CD4-positive, alpha-beta T cell treated with Interleukin-15 for 1 hour (primary cell): ENCODE data around the gene KRTAP4-1.
"Not testable (repeated sequence)": the region's sequence is repeated elsewhere in the genome, so short reads cannot be mapped to it uniquely, and the experiment has no call there.

Experiments used
- DNase-seq: peaks from one replicate; pipeline ENCODE4 v3.0.0-alpha.2; 2020

KRTAP4-1 gene

DNA sequence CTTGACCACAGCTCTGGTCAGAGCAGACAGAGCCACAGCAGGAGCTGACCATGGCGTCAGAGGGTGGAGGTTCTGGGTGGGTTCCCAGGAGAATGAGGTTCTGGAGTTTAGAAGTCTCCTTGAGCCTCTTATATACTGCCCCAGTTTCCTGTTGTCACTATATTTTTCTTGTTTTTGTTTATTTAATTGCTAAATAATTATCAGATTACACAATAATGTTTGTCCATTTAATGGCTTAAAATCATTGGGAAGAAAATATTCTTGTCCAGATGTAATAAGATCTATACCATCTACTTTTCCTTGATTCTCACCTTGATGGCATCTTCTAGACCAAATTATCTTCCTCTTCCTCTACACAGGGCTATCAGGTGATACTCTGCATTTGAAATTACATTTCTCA, 16.6 kb downstream of the KRTAP4-1 start, which contains the start of gene KRTAP4-3:
Gene KRTAP4-3, minus strand, starts transcription at position 101 of the 400 bp plus-strand sequence. Its CDS starts 49 bp downstream, at position 52.
- no peak for DNase-seq

DNA sequence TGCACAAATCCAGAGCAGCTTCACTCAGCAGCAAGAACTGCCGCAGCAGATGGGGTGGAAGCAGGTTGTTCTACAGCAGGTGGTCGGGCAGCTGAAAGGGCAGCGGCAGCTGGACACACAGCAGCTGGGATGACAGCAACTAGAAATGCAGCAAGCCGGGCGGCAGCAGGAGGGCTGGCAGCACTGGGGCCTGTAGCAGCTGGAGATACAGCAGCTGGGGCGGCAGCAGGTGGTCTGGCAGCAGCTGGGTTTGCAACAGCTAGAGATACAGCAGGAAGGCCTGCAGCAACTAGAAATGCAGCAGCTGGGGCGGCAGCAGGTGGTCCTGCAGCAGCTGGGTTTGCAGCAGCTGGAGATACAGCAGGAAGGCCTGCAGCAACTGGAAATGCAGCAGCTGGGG, 17.1 kb downstream of the KRTAP4-1 start:
- no peak for DNase-seq

DNA sequence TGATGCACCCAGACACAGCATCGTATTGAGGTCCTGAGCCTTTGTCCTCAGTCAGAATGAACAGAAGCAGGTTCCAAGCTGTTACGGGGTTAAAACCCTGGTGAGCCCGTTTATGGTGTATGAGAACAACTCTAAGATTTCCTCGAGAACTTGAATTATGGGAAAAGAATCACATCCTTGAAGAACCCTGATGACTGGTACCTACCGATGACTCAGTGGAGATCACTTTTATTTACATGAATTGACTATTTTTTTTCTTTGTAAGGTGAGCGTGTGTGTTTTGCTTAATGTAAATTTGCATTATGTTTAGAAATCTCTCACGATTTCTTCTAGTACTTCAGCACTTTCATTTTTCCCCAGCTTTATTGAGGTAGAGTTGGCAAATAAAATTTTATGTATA, 20.9 kb downstream of the KRTAP4-1 start:
- DNase-seq, result no peak

DNA sequence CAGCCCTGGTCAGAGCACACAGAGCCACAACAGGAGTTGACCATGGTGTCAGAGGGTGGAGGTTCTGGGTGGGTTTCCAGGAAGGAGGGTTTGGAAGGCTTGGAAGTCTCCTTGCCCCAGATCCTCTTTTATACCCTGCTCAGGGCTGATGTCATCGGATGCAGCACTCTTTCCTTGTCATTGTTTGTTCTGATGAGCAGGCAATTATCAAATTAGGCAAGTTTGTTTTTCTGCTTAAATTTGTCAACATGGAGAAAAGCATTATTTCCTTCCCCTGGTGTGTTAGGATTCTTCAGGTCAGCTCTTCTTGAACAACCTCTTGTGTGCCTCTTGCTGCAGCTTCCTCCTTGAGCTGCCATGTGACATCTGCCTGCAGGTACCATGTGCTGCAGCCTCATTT, 24.1 kb downstream of the KRTAP4-1 start, which contains the start of gene KRTAP4-4:
Gene KRTAP4-4, minus strand, starts transcription at position 101 of the 400 bp plus-strand sequence. Its CDS starts 57 bp downstream, at position 44.
- no peak for DNase-seq

DNA sequence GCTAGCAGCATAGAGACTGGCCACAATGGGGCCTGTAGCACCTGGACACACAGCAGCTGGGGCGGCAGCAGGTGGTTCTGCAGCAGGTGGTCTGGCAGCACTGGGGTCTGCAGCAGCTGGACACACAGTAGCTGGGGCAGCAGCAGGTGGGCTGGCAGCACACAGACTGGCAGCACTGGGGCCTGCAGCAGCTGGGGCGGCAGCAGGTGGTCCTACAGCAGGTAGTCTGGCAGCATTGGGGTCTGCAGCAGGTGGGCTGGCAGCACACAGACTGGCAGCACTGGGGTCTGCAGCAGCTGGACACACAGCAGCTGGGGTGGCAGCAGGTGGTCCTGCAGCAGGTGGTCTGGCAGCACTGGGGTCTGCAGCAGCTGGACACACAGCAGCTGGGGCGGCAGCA, 24.5 kb downstream of the KRTAP4-1 start:
- DNase-seq, result not testable (repeated sequence)

DNA sequence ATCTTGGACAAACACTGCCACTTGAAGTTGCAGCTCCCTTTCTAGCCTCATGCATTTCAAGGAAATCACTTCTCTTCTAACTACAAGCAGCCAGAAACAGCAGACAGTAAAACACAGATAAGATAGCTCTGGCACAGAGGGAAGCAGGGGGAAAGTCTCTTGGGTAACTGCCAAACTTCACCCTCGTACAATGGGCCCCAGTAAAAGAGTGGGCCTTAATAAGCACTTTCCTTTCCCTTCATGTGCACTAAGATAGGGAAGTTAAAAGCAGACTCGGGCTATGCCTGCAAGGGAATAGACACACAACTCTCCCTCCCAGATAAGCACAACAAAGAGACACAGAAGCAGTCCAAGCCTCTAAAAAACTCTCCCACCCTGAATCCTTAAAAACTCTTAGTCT, 30.9 kb downstream of the KRTAP4-1 start:
- DNase-seq, result no peak

DNA sequence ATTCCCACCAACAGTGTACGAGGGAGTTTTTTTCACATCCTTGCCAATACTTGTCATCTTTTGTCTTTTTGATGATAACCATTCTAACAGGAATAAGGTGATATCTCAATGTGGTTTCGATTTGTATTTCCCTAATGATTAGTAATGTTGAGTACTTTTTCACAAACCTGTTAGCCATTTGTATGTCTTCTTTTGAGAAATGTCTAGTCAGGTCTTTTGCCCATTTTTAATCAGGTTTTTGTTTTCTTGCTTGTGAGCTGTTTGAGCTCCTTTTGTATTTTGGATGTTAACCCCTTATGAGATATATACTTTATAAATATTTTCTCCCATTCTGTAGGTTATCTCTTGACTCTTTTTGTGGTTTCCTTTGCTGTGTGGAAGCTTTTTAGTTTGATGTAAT, 33.2 kb downstream of the KRTAP4-1 start:
- DNase-seq, result no peak

DNA sequence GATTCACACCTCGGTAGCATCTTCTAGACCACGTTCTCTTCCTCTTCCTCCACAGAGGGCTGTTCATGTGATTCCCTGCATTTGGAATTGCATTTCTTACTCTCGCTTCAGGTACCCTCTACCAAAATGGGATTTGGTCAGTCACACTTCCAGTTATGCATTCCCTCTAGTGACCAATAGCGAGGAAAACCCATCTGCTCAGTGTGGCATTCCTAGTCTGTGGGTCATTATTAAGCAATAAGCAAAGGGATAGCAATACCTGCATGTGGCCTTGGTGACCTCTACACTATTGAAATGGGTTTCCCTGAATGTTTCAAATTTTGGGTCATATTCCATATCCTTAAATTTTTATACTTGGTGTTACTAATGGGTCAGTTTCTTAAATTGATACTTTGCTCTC, 34.7 kb downstream of the KRTAP4-1 start:
- no peak for DNase-seq

DNA sequence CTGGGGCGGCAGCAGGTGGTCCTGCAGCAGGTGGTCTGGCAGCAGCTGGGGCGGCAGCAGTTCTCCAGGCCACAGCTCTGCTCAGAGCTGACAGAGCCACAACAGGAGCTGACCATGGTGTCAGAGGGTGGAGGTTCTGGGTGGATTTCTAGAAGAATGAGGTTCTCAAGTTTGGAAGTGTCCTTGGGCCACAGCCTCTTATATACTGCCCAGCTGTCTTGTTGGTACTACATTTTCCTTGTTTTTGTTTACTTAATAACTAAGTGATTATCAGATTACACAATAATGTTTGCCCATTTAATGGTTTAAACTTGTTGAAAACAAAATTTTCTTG, 35.1 kb downstream of the KRTAP4-1 start, which contains the start of gene KRTAP4-5:
Gene KRTAP4-5, minus strand, starts transcription at position 174 of the 334 bp plus-strand sequence. Its CDS starts 58 bp downstream, at position 116.
- DNase-seq, result no peak

DNA sequence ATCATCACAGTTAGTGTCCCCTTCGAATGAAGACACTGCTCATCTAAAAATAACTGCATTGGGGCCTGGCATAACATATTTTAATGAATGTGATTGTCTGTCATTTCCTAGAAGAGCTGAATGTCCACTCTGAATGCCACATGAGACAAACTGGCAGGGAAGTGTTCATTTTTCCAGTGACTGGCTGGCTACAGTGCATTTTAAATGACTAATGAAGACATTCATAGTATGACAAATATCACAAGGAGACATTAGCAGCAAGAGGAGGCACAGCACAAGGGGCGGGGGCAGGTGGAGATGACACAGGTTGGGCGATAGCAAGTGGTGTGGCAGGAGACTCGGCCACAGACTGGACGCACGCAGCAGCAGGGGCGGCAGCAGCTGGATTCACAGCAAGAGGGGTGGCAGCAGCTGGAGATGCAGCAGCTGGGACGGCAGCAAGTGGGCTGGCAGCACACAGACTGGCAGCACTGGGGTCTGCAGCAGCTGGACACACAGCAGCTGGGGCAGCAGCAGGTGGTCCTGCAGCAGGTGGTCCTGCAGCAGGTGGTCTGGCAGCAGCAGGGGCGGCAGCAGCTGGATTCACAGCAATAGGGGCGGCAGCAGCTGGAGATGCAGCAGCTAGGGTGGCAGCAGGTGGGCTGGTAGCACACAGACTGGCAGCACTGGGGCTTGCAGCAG, 35.6 kb downstream of the KRTAP4-1 start:
- DNase-seq, result not testable (repeated sequence)

DNA sequence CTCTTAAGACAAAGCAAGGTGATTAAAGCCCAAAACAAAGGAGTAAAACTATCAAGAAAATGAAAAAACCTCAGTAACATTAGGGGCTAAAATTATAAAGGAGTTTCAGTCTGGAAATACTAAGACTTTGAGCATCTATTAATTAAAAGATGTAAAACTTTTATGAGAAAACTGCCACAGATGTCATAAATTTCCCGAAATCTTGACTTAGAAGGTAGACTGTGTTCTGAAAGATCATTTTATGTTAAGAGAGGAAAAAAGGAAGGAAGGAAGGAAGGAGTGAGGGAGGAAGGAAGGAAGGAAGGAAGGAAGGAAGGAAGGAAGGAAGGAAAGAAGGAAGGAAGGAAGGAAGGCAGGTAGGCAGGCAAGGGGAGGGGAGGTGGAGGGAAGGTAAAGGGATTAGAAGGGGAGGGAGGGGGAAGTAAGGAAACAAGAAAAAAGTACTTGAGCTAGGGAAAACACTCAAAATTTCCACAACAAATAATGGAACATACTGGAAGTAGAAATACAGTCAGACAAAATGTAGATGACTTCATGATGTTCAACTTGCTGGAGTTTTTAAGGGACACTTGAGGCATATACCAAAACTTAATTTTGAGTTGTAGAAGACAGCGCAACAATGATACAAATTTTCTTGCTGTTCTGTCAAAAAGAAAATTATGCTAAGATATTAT, 37.0 kb downstream of the KRTAP4-1 start:
- no peak for DNase-seq

DNA sequence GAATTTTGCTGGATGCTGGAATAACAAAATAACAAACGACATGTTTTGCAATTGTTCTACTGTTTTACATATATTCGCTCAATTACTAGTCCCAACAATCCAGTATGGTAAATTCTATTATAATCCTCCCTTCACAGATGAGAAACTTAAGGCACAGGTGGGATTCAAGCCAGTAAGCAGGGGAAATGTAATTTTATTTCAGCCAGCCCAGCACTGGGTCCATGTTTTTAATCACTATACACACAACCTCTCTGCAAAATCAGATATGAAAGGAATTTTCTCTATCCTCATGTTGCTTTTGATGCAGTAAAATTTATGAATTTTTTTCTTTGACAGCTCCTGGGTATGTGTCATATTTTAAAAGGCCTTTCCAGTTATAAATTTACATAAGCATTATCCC, 39.5 kb downstream of the KRTAP4-1 start:
- DNase-seq, result no peak

DNA sequence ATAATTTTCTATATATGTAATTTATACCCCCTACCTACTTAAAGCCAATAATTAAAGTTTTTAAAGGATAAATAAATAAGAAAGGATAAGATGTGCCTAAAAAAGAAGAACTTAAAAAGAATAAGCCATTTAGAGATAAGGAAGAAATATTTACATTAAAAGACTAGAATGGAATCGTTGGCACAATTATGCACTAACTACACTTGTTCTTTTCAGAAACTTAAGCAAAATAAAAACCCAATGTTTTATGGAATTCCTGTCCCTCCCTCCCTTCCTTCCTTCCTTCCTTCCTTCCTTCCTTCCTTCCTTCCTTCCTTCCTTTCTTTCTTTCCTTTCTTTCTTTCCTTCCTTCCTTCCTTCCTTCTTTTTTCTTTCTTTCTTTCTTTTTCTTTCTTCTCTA, 39.9 kb downstream of the KRTAP4-1 start:
- DNase-seq, result no peak

DNA sequence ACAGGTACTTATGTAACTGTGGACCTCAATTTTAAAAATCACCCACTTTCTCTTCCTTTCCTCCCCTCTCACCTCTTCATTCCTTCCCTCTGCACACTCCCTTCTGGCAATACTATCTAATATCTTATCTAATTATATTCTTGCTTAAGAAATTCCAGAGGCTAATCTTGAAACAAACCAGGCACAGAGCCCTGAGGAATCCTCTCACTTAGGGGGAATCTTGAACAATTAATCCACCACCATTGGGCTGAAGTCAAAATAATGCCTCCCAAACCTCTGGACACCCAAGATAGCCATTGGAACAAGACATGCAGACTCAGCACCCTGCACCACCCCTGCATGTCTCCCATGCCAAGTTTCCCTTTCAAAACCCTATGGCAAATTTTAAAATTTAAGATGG, 43.4 kb downstream of the KRTAP4-1 start:
- no peak for DNase-seq

DNA sequence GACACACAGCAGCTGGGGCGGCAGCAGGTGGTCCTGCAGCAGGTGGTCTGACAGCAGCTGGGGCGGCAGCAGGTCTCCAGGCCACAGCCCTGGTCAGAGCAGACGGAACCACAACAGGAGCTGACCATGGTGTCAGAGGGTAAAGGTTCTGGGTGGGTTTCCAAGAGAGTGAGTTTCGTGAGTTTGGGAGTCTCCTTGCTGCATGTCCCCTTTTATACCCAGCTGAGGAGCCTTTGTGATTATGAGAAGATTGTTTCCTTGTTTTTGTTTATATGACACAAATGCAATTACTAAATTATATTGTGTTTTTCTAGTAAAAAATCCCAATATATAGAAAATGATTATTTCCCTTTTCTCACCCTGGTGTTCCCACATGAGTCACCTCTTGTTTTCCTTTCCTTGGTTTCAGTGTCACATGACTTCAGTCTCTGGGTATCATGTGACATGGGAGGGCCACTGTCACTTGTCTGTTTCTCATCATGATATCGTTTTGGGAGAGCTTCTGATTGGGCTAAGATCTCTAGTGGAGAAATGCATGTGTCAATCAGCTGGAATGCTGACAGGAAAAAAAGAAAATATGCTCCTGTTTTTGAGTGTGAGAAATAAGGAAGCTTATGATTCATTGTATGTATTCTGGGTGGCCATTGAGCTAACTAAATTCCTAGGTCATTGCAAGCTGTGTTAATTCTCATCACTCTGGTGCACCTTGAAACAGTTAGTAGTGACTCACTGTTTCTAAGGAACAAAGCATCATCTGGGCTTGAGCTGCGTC, 44.2 kb downstream of the KRTAP4-1 start, which contains the start of gene KRTAP4-6:
Gene KRTAP4-6, minus strand, starts transcription at position 185 of the 772 bp plus-strand sequence. Its CDS starts 57 bp downstream, at position 128.
- DNase-seq, result no peak

DNA sequence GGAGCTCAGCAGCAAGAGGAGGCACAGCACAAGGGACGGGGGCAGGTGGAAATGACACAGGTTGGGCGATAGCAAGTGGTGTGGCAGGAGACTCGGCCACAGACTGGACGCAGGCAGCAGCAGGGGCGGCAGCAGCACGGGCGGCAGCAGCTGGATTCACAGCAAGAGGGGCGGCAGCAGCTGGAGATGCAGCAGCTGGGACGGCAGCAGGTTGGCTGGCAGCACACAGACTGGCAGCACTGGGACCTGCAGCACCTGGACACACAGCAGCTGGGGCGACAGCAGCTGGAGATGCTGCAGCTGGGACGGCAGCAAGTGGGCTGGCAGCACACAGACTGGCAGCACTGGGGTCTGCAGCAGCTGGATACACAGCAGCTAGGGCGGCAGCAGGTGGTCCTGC, 44.8 kb downstream of the KRTAP4-1 start:
- not testable (repeated sequence) for DNase-seq
